Inferior parietal cortex (tissue), 1 donor: ENCODE measurements around the gene SPTBN4.
"Not testable (repeated sequence)": the region's sequence is repeated elsewhere in the genome, so short reads cannot be mapped to it uniquely, and the experiment has no call there.

Source experiments
- DNase-seq: peaks from one replicate; pipeline ENCODE4 v3.0.0-alpha.2; 2016; ENCODE audit errors: extremely low spot score

SPTBN4 gene

GRCh38 chr19:40617961-40618360 is 151.2 kb downstream of the SPTBN4 start:
- no peak for DNase-seq

GRCh38 chr19:40619333-40620160 is 152.7 kb downstream of the SPTBN4 start:
- no peak for DNase-seq

GRCh38 chr19:40620161-40620485 is 153.3 kb downstream of the SPTBN4 start:
- no peak for DNase-seq

GRCh38 chr19:40621283-40621682 is 154.5 kb downstream of the SPTBN4 start:
- no peak for DNase-seq

- no peak for DNase-seq
These were observed 155.4 kb downstream of the SPTBN4 start for GRCh38 chr19:40621966-40622772.

GRCh38 chr19:40622773-40623075 is 155.9 kb downstream of the SPTBN4 start:
- DNase-seq = no peak

- no peak for DNase-seq
These were observed 156.8 kb downstream of the SPTBN4 start for GRCh38 chr19:40623403-40624251.

GRCh38 chr19:40624369-40625153 is 157.8 kb downstream of the SPTBN4 start:
- not testable (repeated sequence) for DNase-seq

GRCh38 chr19:40625406-40626120 is 158.8 kb downstream of the SPTBN4 start:
- no peak for DNase-seq
